Metanephros (tissue), 1 donor: Measurements from ENCODE around the gene DRC3. TPM values are rescaled to one million over a fixed set of nuclear protein-coding genes. Genes with fewer than 3 reads are reported as not detected.

Source experiments
- total RNA-seq: library from RNA; depleted of rRNA; stranded (reverse); fragments of >200 nt; gene quantifications from one replicate; pipeline ENCODE4 v1.2.3, GENCODE V29; 2014

Gene DRC3
- total RNA-seq: 12.6 TPM

GRCh38 chr17:17972126-17972951 lies at the start of gene DRC3, which contains the start of gene TOM1L2:
DRC3 (plus strand) TSS chr17:17972862; CDS start chr17:17977599, 4,737 bp downstream.
TOM1L2 (minus strand) TSS chr17:17972400; CDS start chr17:17972313, 87 bp downstream.

GRCh38 chr17:18038861-18039534 lies 66.3 kb downstream of the DRC3 start, which contains the start of the genes ATPAF2 and GID4:
ATPAF2 (minus strand) TSS chr17:18039168; CDS start chr17:18039013, 155 bp downstream.
GID4 (plus strand) TSS chr17:18039408; CDS start chr17:18039465, 57 bp downstream.

Other genes with a start within 250 kb of the DRC3 start
- gene SREBF1, start 135.9 kb upstream of the DRC3 start, total RNA-seq: 67.8 TPM
- gene TOM1L2, start 462 bp upstream of the DRC3 start, total RNA-seq: 34.0 TPM
- gene ATPAF2, start 66.3 kb downstream of the DRC3 start, total RNA-seq: 25.5 TPM
- gene GID4, start 66.5 kb downstream of the DRC3 start, total RNA-seq: 8.1 TPM
- gene DRG2, start 115.1 kb downstream of the DRC3 start, total RNA-seq: 38.5 TPM
- gene MYO15A, start 135.9 kb downstream of the DRC3 start, total RNA-seq: 2.2 TPM
- 87.3 TPM for gene ALKBH5, start 211.0 kb downstream of the DRC3 start, total RNA-seq